GM18861 (cell line): Measurements from ENCODE around the gene LRSAM1.

Source experiments
- ATAC-seq: cut with Tn5 transposase; IDR thresholded peaks from one replicate; pipeline ENCODE4 v1.9.1; 2021; ENCODE audit not compliant: unreplicated experiment

Gene LRSAM1

GRCh38 chr9:127509955-127510299, 58.6 kb downstream of the LRSAM1 start:
- no peak for ATAC-seq

- no peak for ATAC-seq
These were observed 63.2 kb downstream of the LRSAM1 start for GRCh38 chr9:127514468-127514867.

GRCh38 chr9:127516835-127517607, 65.7 kb downstream of the LRSAM1 start:
- ATAC-seq = no peak

GRCh38 chr9:127517620-127518019, 66.3 kb downstream of the LRSAM1 start:
- no peak for ATAC-seq

GRCh38 chr9:127518091-127518856, 67.0 kb downstream of the LRSAM1 start:
- ATAC-seq = no peak

- no peak for ATAC-seq
These were observed 68.2 kb downstream of the LRSAM1 start for GRCh38 chr9:127519301-127520166.

GRCh38 chr9:127520941-127521918, 69.9 kb downstream of the LRSAM1 start:
- ATAC-seq = no peak

GRCh38 chr9:127521919-127522304, 70.6 kb downstream of the LRSAM1 start:
- ATAC-seq = no peak

- ATAC-seq = no peak
These were observed 71.4 kb downstream of the LRSAM1 start for GRCh38 chr9:127522727-127523126.

GRCh38 chr9:127523312-127523851, 72.1 kb downstream of the LRSAM1 start:
- no peak for ATAC-seq

GRCh38 chr9:127524373-127524772, 73.1 kb downstream of the LRSAM1 start:
- no peak for ATAC-seq

- no peak for ATAC-seq
These were observed 74.3 kb downstream of the LRSAM1 start for GRCh38 chr9:127525401-127526188.

- no peak for ATAC-seq
These were observed 75.6 kb downstream of the LRSAM1 start for GRCh38 chr9:127526655-127527559.

- ATAC-seq = no peak
These were observed 76.4 kb downstream of the LRSAM1 start for GRCh38 chr9:127527560-127528268.

GRCh38 chr9:127528422-127529251, 77.3 kb downstream of the LRSAM1 start:
- ATAC-seq = no peak

- no peak for ATAC-seq
These were observed 78.4 kb downstream of the LRSAM1 start for GRCh38 chr9:127529671-127530070.
